H9 (cell line): Measurements from ENCODE around the gene MAPT. TPM values are rescaled to one million over a fixed set of nuclear protein-coding genes. Genes with fewer than 3 reads are reported as not detected.

Experiments
- DNase-seq: peaks from one replicate; pipeline ENCODE4 v3.0.0-alpha.2; 2017
- H2AFZ ChIP-seq: one replicate; pipeline ENCODE4 v1.6.1; 2013; ENCODE audit warnings: mild to moderate bottlenecking, low read length, control low read depth, moderate library complexity
- H2AK5ac ChIP-seq: 2 replicates; pipeline ENCODE4 v1.6.1; 2013; ENCODE audit warnings: low read length, control low read depth, mixed read lengths; ENCODE audit not compliant: insufficient read length
- H2BK120ac ChIP-seq: one replicate; pipeline ENCODE4 v1.6.1; 2013; ENCODE audit warnings: low read depth, mild to moderate bottlenecking, low read length, control low read depth, inconsistent platforms; ENCODE audit not compliant: poor library complexity, severe bottlenecking
- H2BK12ac ChIP-seq: 2 replicates; pipeline ENCODE4 v1.6.1; 2013; ENCODE audit warnings: low read length, control low read depth, mixed read lengths, low read depth; ENCODE audit not compliant: insufficient read length
- H2BK15ac ChIP-seq: 2 replicates; pipeline ENCODE4 v1.6.1; 2013; ENCODE audit warnings: low read depth, low read length, control low read depth
- H2BK20ac ChIP-seq: one replicate; pipeline ENCODE4 v1.6.1; 2013; ENCODE audit warnings: low read depth, mild to moderate bottlenecking, low read length, control low read depth, inconsistent platforms; ENCODE audit not compliant: poor library complexity, severe bottlenecking
- H2BK5ac ChIP-seq: 2 replicates; pipeline ENCODE4 v1.6.1; 2013; ENCODE audit warnings: low read length, control low read depth, mixed read lengths; ENCODE audit not compliant: insufficient read length
- H3K14ac ChIP-seq: 2 replicates; pipeline ENCODE4 v1.6.1; 2013; ENCODE audit warnings: low read length, control low read depth; ENCODE audit not compliant: insufficient read depth
- H3K18ac ChIP-seq: 2 replicates; pipeline ENCODE4 v1.6.1; 2013; ENCODE audit warnings: low read depth, mild to moderate bottlenecking, mixed read lengths, low read length, control low read depth; ENCODE audit not compliant: insufficient read length
- H3K23ac ChIP-seq: 2 replicates; pipeline ENCODE4 v1.6.1; 2013; ENCODE audit warnings: low read length, control low read depth, mixed read lengths, low read depth; ENCODE audit not compliant: insufficient read length
- H3K23me2 ChIP-seq: 2 replicates; pipeline ENCODE4 v1.6.1; 2013; ENCODE audit warnings: low read depth, mild to moderate bottlenecking, mixed read lengths, low read length, control low read depth; ENCODE audit not compliant: insufficient read length, poor library complexity, severe bottlenecking
- H3K27ac ChIP-seq: 2 replicates; pipeline ENCODE4 v1.5.1; 2013; ENCODE audit warnings: low read length, control low read depth, mixed read lengths, low read depth; ENCODE audit not compliant: insufficient read length
- H3K27me3 ChIP-seq: 2 replicates; pipeline ENCODE4 v1.6.1; 2013; ENCODE audit warnings: low read length, control low read depth, inconsistent platforms; ENCODE audit not compliant: insufficient read depth
- H3K4ac ChIP-seq: 2 replicates; pipeline ENCODE4 v1.6.1; 2013; ENCODE audit warnings: low read depth, mild to moderate bottlenecking, control low read depth, inconsistent platforms, low read length, moderate library complexity
- H3K4me1 ChIP-seq: 2 replicates; pipeline ENCODE4 v1.6.1; 2013; ENCODE audit warnings: low read length, control low read depth, inconsistent platforms; ENCODE audit not compliant: insufficient read depth
- H3K4me2 ChIP-seq: 2 replicates; pipeline ENCODE4 v1.6.1; 2013; ENCODE audit warnings: low read length, control low read depth, mixed read lengths; ENCODE audit not compliant: insufficient read length, insufficient read depth
- H3K56ac ChIP-seq: 2 replicates; pipeline ENCODE4 v1.6.1; 2013; ENCODE audit warnings: low read depth, mild to moderate bottlenecking, mixed read lengths, low read length, control low read depth; ENCODE audit not compliant: insufficient read length
- H3K79me1 ChIP-seq: 2 replicates; pipeline ENCODE4 v1.6.1; 2013; ENCODE audit warnings: low read depth, mild to moderate bottlenecking, moderate library complexity, low read length, control low read depth, inconsistent platforms; ENCODE audit not compliant: insufficient read depth, poor library complexity, severe bottlenecking
- H3K79me2 ChIP-seq: 2 replicates; pipeline ENCODE4 v1.6.1; 2013; ENCODE audit warnings: low read length, control low read depth, inconsistent platforms; ENCODE audit not compliant: insufficient read depth
- H3K9ac ChIP-seq: 2 replicates; pipeline ENCODE4 v1.6.1; 2013; ENCODE audit warnings: low read length, control low read depth, mixed read lengths; ENCODE audit not compliant: insufficient read length; ENCODE audit errors: extremely low read depth
- H3K9me3 ChIP-seq: one replicate; pipeline ENCODE4 v1.6.1; 2013; ENCODE audit warnings: low read depth, low read length, inconsistent platforms; ENCODE audit not compliant: control insufficient read depth
- H3T11ph ChIP-seq: one replicate; pipeline ENCODE4 v1.6.1; 2013; ENCODE audit warnings: mild to moderate bottlenecking, low read length, control low read depth, inconsistent platforms
- H4K20me1 ChIP-seq: one replicate; pipeline ENCODE4 v1.6.1; 2013; ENCODE audit not compliant: control insufficient read depth, insufficient read length, insufficient read depth
- H4K5ac ChIP-seq: 2 replicates; pipeline ENCODE4 v1.6.1; 2013; ENCODE audit warnings: low read depth, mild to moderate bottlenecking, mixed read lengths, low read length, control low read depth; ENCODE audit not compliant: insufficient read length
- H4K8ac ChIP-seq: replicated peaks from 2 replicates; pipeline ENCODE4 v1.6.1; 2013; ENCODE audit warnings: low read length, control low read depth, mixed read lengths, low read depth; ENCODE audit not compliant: insufficient read length
- H4K91ac ChIP-seq: 2 replicates; pipeline ENCODE4 v1.6.1; 2013; ENCODE audit warnings: low read depth, mild to moderate bottlenecking, moderate library complexity, mixed read lengths, low read length, control low read depth; ENCODE audit not compliant: insufficient read length
- H3K27ac Mint-ChIP-seq, 3 experiments: 2 replicates in 2 of 3; 3 replicates in 1 of 3; pipeline ENCODE4 v1.8.0; 2020 to 2021; ENCODE audit warnings: mixed read lengths in 3 of 3, mild to moderate bottlenecking in 1 of 3, moderate library complexity in 1 of 3
- H3K27me3 Mint-ChIP-seq: 2 replicates; pipeline ENCODE4 v1.8.0; 2021; ENCODE audit warnings: low read depth, mild to moderate bottlenecking, moderate library complexity, mixed read lengths
- H3K36me3 Mint-ChIP-seq, 3 experiments: 2 replicates in 2 of 3; 3 replicates in 1 of 3; pipeline ENCODE4 v1.8.0; 2020 to 2021; ENCODE audit warnings: low read depth in 3 of 3, mixed read lengths in 3 of 3; ENCODE audit not compliant: insufficient read depth in 1 of 3
- H3K4me1 Mint-ChIP-seq, 2 experiments: 2 replicates each; pipeline ENCODE4 v1.8.0; 2020; ENCODE audit warnings: mixed read lengths in 2 of 2
- H3K4me3 Mint-ChIP-seq, 2 experiments: 2 replicates in 1 of 2; 3 replicates in 1 of 2; pipeline ENCODE4 v1.8.0; 2020 to 2021; ENCODE audit warnings: mild to moderate bottlenecking in 2 of 2, mixed read lengths in 2 of 2, moderate library complexity in 1 of 2
- H3K9me3 Mint-ChIP-seq, 2 experiments: 2 replicates in 1 of 2; 3 replicates in 1 of 2; pipeline ENCODE4 v1.8.0; 2020; ENCODE audit warnings: mild to moderate bottlenecking in 2 of 2, mixed read lengths in 2 of 2, moderate library complexity in 1 of 2
- WGBS: extraction: QIAGEN DNeasy Blood & Tissue Kit; methylation state at CpG from one replicate; pipeline ENCODE4 v1.1.7; 2013; ENCODE audit warnings: missing lambda C conversion rate, low lambda C conversion rate, mixed read lengths; ENCODE audit not compliant: insufficient read length; ENCODE audit errors: extremely low coverage; 5-methylcytosine and 5-hydroxymethylcytosine counted together
- total RNA-seq: library from RNA; stranded (reverse); gene quantifications from 2 replicates; pipeline ENCODE4 v1.2.1, GENCODE V29; 2021
- TF ChIP-seq, protein P1 (sequence below): fragments of 200-600 bp; sonication (generic); conservative IDR thresholded peaks from 3 replicates; pipeline ENCODE4 v1.8.0; 2021; ENCODE audit warnings: antibody characterized with exemption, mild to moderate bottlenecking

The MAPT gene
- total RNA-seq, 1 experiment from 2014 or later, result 1.6 TPM

DNA sequence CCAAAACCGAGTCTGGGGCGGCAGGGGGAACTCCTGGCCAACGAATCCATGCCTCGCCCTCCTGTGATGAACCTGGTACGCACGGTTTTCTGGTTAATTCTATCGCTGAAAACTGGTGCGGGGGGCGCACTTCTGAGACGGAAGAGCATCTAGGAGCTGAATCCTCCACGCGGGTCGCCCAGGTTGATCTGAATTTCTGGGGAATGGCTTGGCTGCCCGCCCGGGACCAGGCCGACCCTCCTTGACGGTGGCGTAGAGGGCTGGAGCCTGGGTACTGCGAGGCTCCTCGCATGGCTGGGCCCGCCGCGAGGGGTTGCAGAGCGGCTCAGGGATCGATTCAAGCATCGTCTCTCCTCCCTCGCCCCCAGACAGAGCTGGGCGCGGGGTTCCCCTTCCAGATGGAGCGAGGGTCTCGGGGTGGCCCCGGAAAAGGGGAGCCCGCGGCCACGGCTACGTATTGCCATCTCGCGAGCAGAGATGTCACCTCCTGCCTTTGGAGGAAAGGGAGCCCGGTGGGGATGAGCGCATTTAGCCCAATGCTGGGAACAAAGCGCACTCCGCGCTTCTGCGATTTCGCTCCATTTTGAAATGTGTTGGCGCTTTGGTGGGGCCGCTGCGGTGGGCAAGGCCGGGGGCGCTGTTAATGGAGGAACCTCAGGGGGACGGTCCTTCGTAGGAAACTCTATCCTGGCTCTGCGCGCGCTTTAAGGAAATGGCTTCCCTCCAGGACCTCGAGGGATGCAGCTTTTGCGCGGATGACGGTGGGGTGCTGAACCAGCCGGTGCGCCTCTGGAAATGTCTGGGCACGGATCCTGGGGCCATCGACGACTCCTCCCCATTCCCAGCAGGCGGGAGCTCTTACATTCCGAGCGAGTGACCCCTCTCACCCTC is 2.7 kb downstream of the MAPT start:
- H3K18ac ChIP-seq, result peak overlapping the region; percentile 32
- no peak overlapping the region for H3K56ac ChIP-seq
- WGBS, result no CpG with 5 or more reads among the region's 67 CpGs
- H2AFZ ChIP-seq, result no peak overlapping the region
- peak overlapping the region; percentile 84 for H3K4me2 ChIP-seq
- Mint-ChIP-seq H3K4me1 (peaks cover 18 to 28% of the 10 kb centered on the region in 2 experiments), H3K36me3 (peaks cover 0 to 2% (median 0%) of the 10 kb centered on the region in 3 experiments; a peak in 2 of 7 replicates), H3K27ac (no peak overlapping the region), H3K27me3 (peaks cover 98% of the 10 kb centered on the region), H3K4me3 (peak overlapping the region; percentile 52 to 85), H3K9me3 (peaks cover 0 to 2% of the 10 kb centered on the region in 2 experiments; a peak in 3 of 5 replicates)
- peaks cover 47% of the 10 kb centered on the region for H3K27me3 ChIP-seq
- H3T11ph ChIP-seq, result no peak overlapping the region
- no peak overlapping the region for H2BK15ac ChIP-seq
- no peaks in the 10 kb centered on the region for H3K79me1 ChIP-seq
- H3K9me3 ChIP-seq, result no peaks in the 10 kb centered on the region
- H2BK120ac ChIP-seq, result no peak overlapping the region
- TF ChIP-seq, protein P1, sequence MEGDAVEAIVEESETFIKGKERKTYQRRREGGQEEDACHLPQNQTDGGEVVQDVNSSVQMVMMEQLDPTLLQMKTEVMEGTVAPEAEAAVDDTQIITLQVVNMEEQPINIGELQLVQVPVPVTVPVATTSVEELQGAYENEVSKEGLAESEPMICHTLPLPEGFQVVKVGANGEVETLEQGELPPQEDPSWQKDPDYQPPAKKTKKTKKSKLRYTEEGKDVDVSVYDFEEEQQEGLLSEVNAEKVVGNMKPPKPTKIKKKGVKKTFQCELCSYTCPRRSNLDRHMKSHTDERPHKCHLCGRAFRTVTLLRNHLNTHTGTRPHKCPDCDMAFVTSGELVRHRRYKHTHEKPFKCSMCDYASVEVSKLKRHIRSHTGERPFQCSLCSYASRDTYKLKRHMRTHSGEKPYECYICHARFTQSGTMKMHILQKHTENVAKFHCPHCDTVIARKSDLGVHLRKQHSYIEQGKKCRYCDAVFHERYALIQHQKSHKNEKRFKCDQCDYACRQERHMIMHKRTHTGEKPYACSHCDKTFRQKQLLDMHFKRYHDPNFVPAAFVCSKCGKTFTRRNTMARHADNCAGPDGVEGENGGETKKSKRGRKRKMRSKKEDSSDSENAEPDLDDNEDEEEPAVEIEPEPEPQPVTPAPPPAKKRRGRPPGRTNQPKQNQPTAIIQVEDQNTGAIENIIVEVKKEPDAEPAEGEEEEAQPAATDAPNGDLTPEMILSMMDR, result no peak
- no peaks in the 10 kb centered on the region for H3K79me2 ChIP-seq
- no peak overlapping the region for H2BK20ac ChIP-seq
- no peak overlapping the region for H3K23ac ChIP-seq
- peaks cover 26% of the 10 kb centered on the region for H3K23me2 ChIP-seq
- H2AK5ac ChIP-seq, result no peak overlapping the region
- H3K14ac ChIP-seq, result peak overlapping the region; percentile 32; the same call in 1 of the 2 replicates
- H4K20me1 ChIP-seq, result no peaks in the 10 kb centered on the region
- peak; percentile 73 for DNase-seq
- H2BK12ac ChIP-seq, result no peak overlapping the region
- no peaks in the 10 kb centered on the region for H3K4me1 ChIP-seq
- no peak overlapping the region for H4K8ac ChIP-seq
- no peak overlapping the region for H4K5ac ChIP-seq
- no peak overlapping the region for H4K91ac ChIP-seq
- H2BK5ac ChIP-seq, result no peak overlapping the region
- H3K9ac ChIP-seq, result no peak overlapping the region
- no peak overlapping the region for H3K4ac ChIP-seq
- H3K27ac ChIP-seq, result no peak overlapping the region
